ENCODE data around the gene C11orf87. TPM values are rescaled to one million over a fixed set of nuclear protein-coding genes. Genes with fewer than 3 reads are reported as not detected.

The C11orf87 gene
- total RNA-seq, 4 donors from 2014 or later = 0.03 TPM; not detected in 3

DNA sequence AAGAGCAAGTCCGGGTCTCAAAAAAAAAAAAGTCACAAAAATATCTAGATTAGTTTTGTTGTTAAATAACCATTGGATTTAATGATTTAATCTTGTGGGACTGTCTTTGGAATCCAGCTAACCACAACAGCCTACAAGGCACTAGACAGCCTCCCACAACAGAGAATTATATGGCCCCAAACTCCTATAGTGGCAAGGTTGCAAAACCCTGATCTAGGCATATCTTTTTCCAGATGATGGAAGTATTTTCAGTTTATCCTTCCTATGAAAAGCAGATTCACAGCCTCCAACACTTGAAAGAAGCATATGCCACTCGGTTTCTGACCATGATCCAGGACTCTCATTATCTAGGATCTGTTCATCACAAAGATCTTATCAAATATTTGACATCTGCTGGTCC is 5.4 kb upstream of the C11orf87 start:
- WGBS, 2 donors = 64 to 66% methylated on average over 2 of the region's 2 CpGs
- TF ChIP-seq POLR2A (IDR thresholded peaks at IDR 0.05) = no peak
- TF ChIP-seq, protein P1, sequence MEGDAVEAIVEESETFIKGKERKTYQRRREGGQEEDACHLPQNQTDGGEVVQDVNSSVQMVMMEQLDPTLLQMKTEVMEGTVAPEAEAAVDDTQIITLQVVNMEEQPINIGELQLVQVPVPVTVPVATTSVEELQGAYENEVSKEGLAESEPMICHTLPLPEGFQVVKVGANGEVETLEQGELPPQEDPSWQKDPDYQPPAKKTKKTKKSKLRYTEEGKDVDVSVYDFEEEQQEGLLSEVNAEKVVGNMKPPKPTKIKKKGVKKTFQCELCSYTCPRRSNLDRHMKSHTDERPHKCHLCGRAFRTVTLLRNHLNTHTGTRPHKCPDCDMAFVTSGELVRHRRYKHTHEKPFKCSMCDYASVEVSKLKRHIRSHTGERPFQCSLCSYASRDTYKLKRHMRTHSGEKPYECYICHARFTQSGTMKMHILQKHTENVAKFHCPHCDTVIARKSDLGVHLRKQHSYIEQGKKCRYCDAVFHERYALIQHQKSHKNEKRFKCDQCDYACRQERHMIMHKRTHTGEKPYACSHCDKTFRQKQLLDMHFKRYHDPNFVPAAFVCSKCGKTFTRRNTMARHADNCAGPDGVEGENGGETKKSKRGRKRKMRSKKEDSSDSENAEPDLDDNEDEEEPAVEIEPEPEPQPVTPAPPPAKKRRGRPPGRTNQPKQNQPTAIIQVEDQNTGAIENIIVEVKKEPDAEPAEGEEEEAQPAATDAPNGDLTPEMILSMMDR (IDR thresholded peaks at IDR 0.05) = no peak
- no peak overlapping the region for H3K4me3 ChIP-seq (ENCODE audit: low read depth, poor library complexity, severe bottlenecking)
- DNase-seq (ENCODE audit: low spot score in 2 of 2) = no peak
- intact Hi-C loops (cut with DNase I; ENCODE audit: low total_unique reads) = no loop called here

DNA sequence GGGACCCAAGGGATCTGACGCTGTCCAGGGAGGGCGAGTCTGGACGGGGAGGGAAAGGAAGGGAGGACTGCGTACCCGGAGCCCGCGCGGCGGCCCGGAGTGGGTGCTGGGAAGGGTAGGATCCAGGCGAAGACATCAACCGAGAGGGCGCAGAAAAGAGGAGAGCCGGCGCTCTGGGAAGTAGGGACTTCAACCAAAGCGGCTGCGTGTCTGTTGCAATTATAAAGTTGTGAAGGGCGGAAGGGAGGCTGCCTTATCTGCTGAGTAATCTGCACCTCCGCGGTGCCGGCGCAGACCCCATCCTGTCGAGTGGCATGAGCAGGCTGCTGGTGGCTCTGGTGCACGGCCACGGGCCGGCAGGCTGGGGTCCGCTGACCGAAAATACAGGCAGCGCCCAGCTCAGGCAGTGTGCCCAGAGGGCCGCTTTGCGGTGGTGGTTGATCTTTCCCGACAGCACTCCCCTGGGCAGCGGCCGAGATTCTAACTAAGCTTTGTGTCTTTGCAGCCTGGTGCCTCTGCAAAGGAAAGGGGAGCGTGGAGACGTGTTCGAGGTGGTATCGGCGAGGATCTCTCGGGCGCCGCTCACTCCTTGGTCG is 978 bp downstream of the C11orf87 start:
- TF ChIP-seq, protein P1 (IDR thresholded peaks at IDR 0.05) = no peak
- TF ChIP-seq POLR2A (IDR thresholded peaks at IDR 0.05) = no peak
- H3K4me3 ChIP-seq (ENCODE audit: low read depth, poor library complexity, severe bottlenecking) = no peak overlapping the region
- no peak for DNase-seq (ENCODE audit: low spot score in 2 of 2)
- WGBS, 2 donors = 1 to 2% methylated on average over 22 to 30 of the region's 43 CpGs
- intact Hi-C loops (cut with DNase I; ENCODE audit: low total_unique reads) = no loop called here

DNA sequence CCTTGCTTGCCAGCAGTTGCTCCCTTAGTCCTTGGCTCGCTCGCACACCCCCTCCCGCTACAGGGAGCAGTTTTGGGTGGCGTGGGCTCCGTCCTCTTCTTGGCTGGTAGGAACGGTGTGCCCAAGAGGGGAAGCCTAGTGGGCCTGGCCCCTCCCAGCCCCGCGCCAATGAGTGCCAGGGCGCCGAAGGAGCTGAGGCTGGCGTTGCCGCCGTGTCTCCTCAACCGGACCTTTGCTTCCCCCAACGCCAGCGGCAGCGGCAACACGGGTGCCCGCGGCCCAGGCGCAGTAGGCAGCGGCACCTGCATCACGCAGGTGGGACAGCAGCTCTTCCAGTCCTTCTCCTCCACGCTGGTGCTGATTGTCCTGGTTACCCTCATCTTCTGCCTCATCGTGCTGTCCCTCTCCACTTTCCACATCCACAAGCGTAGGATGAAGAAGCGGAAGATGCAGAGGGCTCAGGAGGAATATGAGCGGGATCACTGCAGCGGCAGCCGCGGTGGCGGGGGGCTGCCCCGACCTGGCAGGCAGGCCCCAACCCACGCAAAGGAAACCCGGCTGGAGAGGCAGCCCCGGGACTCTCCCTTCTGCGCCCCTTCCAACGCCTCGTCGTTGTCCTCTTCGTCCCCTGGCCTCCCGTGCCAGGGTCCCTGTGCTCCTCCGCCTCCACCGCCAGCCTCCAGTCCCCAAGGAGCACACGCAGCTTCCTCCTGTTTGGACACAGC is 1.6 kb downstream of the C11orf87 start:
- intact Hi-C loops (cut with DNase I; ENCODE audit: low total_unique reads) = no loop called here
- TF ChIP-seq POLR2A (IDR thresholded peaks at IDR 0.05) = no peak
- TF ChIP-seq, protein P1 (IDR thresholded peaks at IDR 0.05) = no peak
- WGBS, 2 donors = 19 to 21% methylated on average over 31 to 45 of the region's 45 CpGs
- no peak overlapping the region for H3K4me3 ChIP-seq (ENCODE audit: low read depth, poor library complexity, severe bottlenecking)
- DNase-seq (ENCODE audit: low spot score in 2 of 2) = no peak

DNA sequence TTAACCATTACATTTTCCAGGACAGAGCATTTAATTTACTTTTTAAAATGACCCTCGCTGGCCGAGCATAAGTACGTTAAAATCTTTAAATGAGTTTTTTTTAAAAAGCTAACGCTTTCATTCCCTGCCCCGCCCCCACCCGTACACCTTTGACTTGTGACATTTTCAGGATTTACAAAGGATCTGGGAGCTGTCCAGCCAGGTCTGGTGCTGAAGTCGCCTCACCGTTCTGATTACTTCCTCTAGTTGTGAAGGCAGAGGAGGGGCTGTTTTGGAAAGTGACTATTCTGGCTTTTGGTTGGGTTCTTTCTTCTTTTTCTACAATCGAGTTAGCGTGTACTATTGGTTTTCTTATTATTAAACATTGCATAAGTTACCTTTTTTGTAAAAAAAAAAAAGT is 2.9 kb downstream of the C11orf87 start:
- TF ChIP-seq, protein P1 (IDR thresholded peaks at IDR 0.05) = no peak
- no peak for TF ChIP-seq POLR2A (IDR thresholded peaks at IDR 0.05)
- no peak overlapping the region for H3K4me3 ChIP-seq (ENCODE audit: low read depth, poor library complexity, severe bottlenecking)
- intact Hi-C loops (cut with DNase I; ENCODE audit: low total_unique reads) = no loop called here
- no peak for DNase-seq (ENCODE audit: low spot score in 2 of 2)
- 28 to 29% methylated on average over 10 of the region's 10 CpGs for WGBS, 2 donors

DNA sequence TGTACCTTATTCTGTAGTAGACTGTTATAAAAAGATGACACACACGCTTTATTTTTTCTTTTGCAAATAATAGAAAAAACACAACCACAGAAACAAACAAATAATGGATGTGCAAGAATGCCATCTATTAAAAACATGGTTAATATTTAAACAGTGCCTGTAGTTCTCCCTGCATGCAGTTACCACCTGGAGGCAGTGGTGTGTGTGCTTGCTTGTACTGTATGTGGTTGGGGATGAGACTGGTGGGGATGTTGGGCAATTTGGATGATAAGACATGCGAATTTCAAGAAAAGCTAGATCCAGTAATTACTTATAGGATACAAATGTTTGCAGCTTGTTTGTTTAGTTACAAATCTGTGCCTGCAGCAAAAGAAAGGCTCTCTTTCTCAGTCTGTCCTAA is 3.6 kb downstream of the C11orf87 start:
- intact Hi-C loops (cut with DNase I; ENCODE audit: low total_unique reads) = no loop called here
- no peak overlapping the region for H3K4me3 ChIP-seq (ENCODE audit: low read depth, poor library complexity, severe bottlenecking)
- DNase-seq (ENCODE audit: low spot score in 2 of 2) = no peak
- no peak for TF ChIP-seq POLR2A (IDR thresholded peaks at IDR 0.05)
- TF ChIP-seq, protein P1 (IDR thresholded peaks at IDR 0.05) = no peak
- WGBS, 2 donors = 60 to 65% methylated on average over 2 of the region's 2 CpGs

All from lower leg skin (tissue), 4 donors.